HEK293T (cell line): ENCODE results near the gene ERC2.

Experiments used
- BHLHE40 ChIP-seq: fragments of 450-650 bp; IDR thresholded peaks from 2 replicates; pipeline ENCODE4 v1.6.1; 2016; ENCODE audit warnings: mild to moderate bottlenecking, moderate library complexity, borderline replicate concordance
- FOXK2 ChIP-seq: fragments of 450-650 bp; IDR thresholded peaks from 2 replicates; pipeline ENCODE4 v1.6.1; 2016; ENCODE audit warnings: mild to moderate bottlenecking
- FOXM1 ChIP-seq: fragments of 450-650 bp; IDR thresholded peaks from 2 replicates; pipeline ENCODE4 v1.6.1; 2017; ENCODE audit warnings: mild to moderate bottlenecking, borderline replicate concordance
- HDGF ChIP-seq: fragments of 450-650 bp; IDR thresholded peaks from 2 replicates; pipeline ENCODE4 v1.6.1; 2017; ENCODE audit warnings: antibody characterized with exemption, borderline replicate concordance
- SUZ12 ChIP-seq: fragments of 450-650 bp; IDR thresholded peaks from 2 replicates; pipeline ENCODE4 v1.6.1; 2016; ENCODE audit warnings: mild to moderate bottlenecking
- TARDBP ChIP-seq: fragments of 450-650 bp; IDR thresholded peaks from 2 replicates; pipeline ENCODE4 v1.6.1; 2016

DNA sequence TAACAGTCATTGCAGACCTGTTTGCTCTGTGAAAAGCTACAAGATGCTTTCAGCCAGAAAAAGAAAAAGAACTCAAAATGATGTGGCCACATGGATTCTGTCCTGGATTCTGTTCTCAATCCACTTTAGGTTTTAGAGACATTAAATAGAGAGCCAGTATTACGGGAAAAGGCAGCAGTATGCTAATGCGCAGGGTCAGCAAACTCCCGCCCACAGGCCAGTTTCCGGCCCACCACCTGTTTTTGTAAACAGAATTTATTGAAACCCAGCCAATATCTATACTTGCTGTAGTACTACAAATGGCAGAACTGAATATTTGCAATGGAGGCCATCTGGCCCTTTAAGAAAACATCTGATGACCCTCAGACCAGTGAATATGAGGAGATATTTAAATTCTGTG is 416.1 kb downstream of the ERC2 start:
- TF ChIP-seq BHLHE40, result no peak
- TF ChIP-seq TARDBP, result no peak
- no peak for TF ChIP-seq FOXK2
- TF ChIP-seq FOXM1, result no peak
- TF ChIP-seq HDGF, result no peak
- TF ChIP-seq SUZ12, result no peak
